ENCODE measurements around the gene FCRLB.
A peak's percentile ranks its signal among the peaks of the same experiment; 100 is the strongest.

DNA sequence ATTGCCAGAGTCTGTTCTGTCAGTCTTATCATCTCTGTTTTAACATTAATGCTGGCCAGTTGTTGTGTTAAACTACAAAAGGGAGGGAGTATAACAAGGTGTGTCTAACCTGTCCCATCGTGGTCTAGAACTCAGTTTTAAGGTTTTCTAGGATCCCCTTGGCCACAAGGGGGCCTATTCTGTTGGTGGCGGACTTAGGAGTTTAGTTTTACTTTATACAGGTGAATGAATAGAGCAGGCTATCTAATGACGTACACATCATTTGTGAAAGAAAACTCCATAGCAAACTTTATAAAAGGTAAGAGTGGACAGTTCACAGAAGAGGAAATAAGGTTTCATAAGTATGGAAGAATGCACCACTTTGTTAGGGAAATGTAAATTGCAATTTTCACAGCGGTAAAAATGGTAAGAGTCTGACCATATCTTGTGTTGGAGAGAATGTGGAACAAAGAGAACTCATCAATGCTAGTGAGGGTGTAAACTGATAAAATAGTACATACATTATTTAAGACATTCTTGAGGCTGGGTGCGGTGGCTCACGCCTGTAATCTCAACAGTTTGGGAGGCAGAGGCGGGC is 42.3 kb downstream of the FCRLB start:
- TF ChIP-seq EZH2 (optimal IDR thresholded peaks at IDR 0.05; ENCODE audit: low read depth, low read length): no peak
- TF ChIP-seq, protein P1, sequence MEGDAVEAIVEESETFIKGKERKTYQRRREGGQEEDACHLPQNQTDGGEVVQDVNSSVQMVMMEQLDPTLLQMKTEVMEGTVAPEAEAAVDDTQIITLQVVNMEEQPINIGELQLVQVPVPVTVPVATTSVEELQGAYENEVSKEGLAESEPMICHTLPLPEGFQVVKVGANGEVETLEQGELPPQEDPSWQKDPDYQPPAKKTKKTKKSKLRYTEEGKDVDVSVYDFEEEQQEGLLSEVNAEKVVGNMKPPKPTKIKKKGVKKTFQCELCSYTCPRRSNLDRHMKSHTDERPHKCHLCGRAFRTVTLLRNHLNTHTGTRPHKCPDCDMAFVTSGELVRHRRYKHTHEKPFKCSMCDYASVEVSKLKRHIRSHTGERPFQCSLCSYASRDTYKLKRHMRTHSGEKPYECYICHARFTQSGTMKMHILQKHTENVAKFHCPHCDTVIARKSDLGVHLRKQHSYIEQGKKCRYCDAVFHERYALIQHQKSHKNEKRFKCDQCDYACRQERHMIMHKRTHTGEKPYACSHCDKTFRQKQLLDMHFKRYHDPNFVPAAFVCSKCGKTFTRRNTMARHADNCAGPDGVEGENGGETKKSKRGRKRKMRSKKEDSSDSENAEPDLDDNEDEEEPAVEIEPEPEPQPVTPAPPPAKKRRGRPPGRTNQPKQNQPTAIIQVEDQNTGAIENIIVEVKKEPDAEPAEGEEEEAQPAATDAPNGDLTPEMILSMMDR (IDR thresholded peaks at IDR 0.05; ENCODE audit: low read length): peak; percentile 74
- no peak for TF ChIP-seq EZH2phosphoT487 (IDR thresholded peaks at IDR 0.05; ENCODE audit: low read length)
